K562 (cell line): Measurements from ENCODE around the gene PCDH18. TPM values are rescaled to one million over a fixed set of nuclear protein-coding genes. Genes with fewer than 3 reads are reported as not detected.

ENCODE experiments used
- ATAC-seq: fragments of 200-7000 bp; cut with Tn5 transposase; 3 replicates; pipeline ENCODE4 v1.9.1; 2020; ENCODE audit warnings: moderate library complexity
- BruUV-seq: library from RNA; stranded (reverse); fragments of 400-500 nt; replicated peaks from 2 replicates; lab custom pipeline; 2021; lab: Mats Ljungman, UMichigan
- CTCF ChIA-PET: fragments of 300-600 bp; formaldehyde crosslinking; extraction: SDS; loops from one replicate; lab custom pipeline; 2021; ENCODE audit warnings: low intra/inter-chr PET ratio; lab: Yijun Ruan, JAX
- POLR2A ChIA-PET: fragments of 300-600, 350-650 bp; sonication (Branson Sonifier 250); formaldehyde crosslinking; extraction: SDS; loops from one replicate; lab custom pipeline; 2021; ENCODE audit warnings: antibody characterized with exemption, inconsistent platforms; lab: Yijun Ruan, JAX
- DNase-seq, 4 experiments: peaks; one replicate each; pipeline versions ENCODE4 v3.0.0 to v3.0.0-alpha.2; 2011 to 2018; ENCODE audit warnings: low spot score in 3 of 4, mixed read lengths in 3 of 4; ENCODE audit errors: extremely low read depth in 1 of 4
- FAIRE-seq: peaks from 2 replicates; lab custom pipeline; 2011; peaks lifted over from hg19 to GRCh38; lab: Jason Lieb, UNC
- H2AFZ ChIP-seq: 2 replicates; pipeline ENCODE4 v1.6.0; 2011; ENCODE audit warnings: low read depth, low read length, control low read depth, inconsistent platforms
- H3K27ac ChIP-seq: fragments of 200-600 bp; 3 replicates; pipeline ENCODE4 v1.8.0; 2011; ENCODE audit warnings: low read depth, mild to moderate bottlenecking, control low read depth, inconsistent platforms, low read length, moderate library complexity, mixed read lengths; ENCODE audit errors: extremely low read depth
- H3K27me3 ChIP-seq, 2 experiments: fragments of 300-600 bp in 1 of 2; 2 replicates in 1 of 2; 3 replicates in 1 of 2; pipeline versions ENCODE4 v1.6.0 to v1.8.0; 2011; ENCODE audit warnings: inconsistent platforms in 2 of 2, low read length in 2 of 2, mild to moderate bottlenecking in 1 of 2, mixed read lengths in 1 of 2, moderate library complexity in 1 of 2; ENCODE audit not compliant: control insufficient read depth in 2 of 2, insufficient read depth in 2 of 2
- H3K36me3 ChIP-seq: fragments of 300-600 bp; 3 replicates; pipeline ENCODE4 v1.8.0; 2011; ENCODE audit warnings: mild to moderate bottlenecking, low read length, inconsistent platforms; ENCODE audit not compliant: control insufficient read depth, insufficient read depth
- H3K4me1 ChIP-seq, 2 experiments: fragments of 200-600 bp in 1 of 2; replicated peaks in 1 of 2; 2 replicates in 1 of 2; 3 replicates in 1 of 2; pipeline versions ENCODE4 v1.5.1 to v1.8.0; 2011; ENCODE audit warnings: inconsistent platforms in 2 of 2, low read length in 2 of 2, mild to moderate bottlenecking in 1 of 2, mixed read lengths in 1 of 2, moderate library complexity in 1 of 2; ENCODE audit not compliant: control insufficient read depth in 2 of 2, insufficient read depth in 2 of 2
- H3K4me2 ChIP-seq: 2 replicates; pipeline ENCODE4 v1.6.1; 2011; ENCODE audit warnings: low read length, control low read depth, inconsistent platforms, mixed read lengths; ENCODE audit not compliant: insufficient read depth
- H3K4me3 ChIP-seq: fragments of 200-600 bp; sonication (generic), shearing (Covaris generic); 2 replicates; pipeline ENCODE4 v1.5.1; 2016; ENCODE audit warnings: control low read depth, inconsistent platforms
- H3K79me2 ChIP-seq: fragments of 200-600 bp; 3 replicates; pipeline ENCODE4 v1.8.0; 2011; ENCODE audit warnings: low read length, inconsistent platforms; ENCODE audit not compliant: control insufficient read depth, insufficient read depth
- H3K9ac ChIP-seq, 2 experiments: 2 replicates each; pipeline versions ENCODE4 v1.6.0 to v1.6.1; 2011; ENCODE audit warnings: low read depth in 2 of 2, low read length in 2 of 2, control low read depth in 1 of 2, inconsistent platforms in 1 of 2, mild to moderate bottlenecking in 1 of 2, mixed read lengths in 1 of 2; ENCODE audit not compliant: insufficient read depth in 1 of 2
- H3K9me1 ChIP-seq: one replicate; pipeline ENCODE4 v1.6.0; 2011; ENCODE audit warnings: inconsistent platforms, mild to moderate bottlenecking, low read length, moderate library complexity; ENCODE audit not compliant: control insufficient read depth, insufficient read depth
- H3K9me3 ChIP-seq: replicated peaks from 2 replicates; pipeline ENCODE4 v1.5.1; 2011; ENCODE audit warnings: low read depth, low read length, inconsistent platforms; ENCODE audit not compliant: control insufficient read depth, insufficient read depth
- H4K20me1 ChIP-seq: replicated peaks from 2 replicates; pipeline ENCODE4 v1.6.1; 2011; ENCODE audit warnings: low read length, inconsistent platforms, mixed read lengths; ENCODE audit not compliant: control insufficient read depth, insufficient read depth
- ADNP ChIP-seq: fragments of 200-800 bp; sonication (Bioruptor generic); IDR thresholded peaks from 2 replicates; pipeline ENCODE4 v1.6.1; 2016; ENCODE audit warnings: missing genetic modification characterization, missing compliant biosample characterization
- ILK ChIP-seq: fragments of 450-650 bp; IDR thresholded peaks from 2 replicates; pipeline ENCODE4 v1.6.1; 2016; ENCODE audit warnings: missing genetic modification characterization, low read depth, mild to moderate bottlenecking, missing compliant biosample characterization, moderate library complexity, borderline replicate concordance
- MAFF ChIP-seq: IDR thresholded peaks from 2 replicates; pipeline ENCODE4 v1.6.1; 2012; ENCODE audit warnings: low read length, improper control_type of control experiment
- MBD2 ChIP-seq: sonication (generic); IDR thresholded peaks from 2 replicates; pipeline ENCODE4 v1.6.1; 2016; ENCODE audit warnings: low read depth, borderline replicate concordance
- NCOA1 ChIP-seq: fragments of 450-650 bp; IDR thresholded peaks from 2 replicates; pipeline ENCODE4 v1.6.1; 2016; ENCODE audit warnings: low read depth
- POLR2G ChIP-seq: fragments of 200-400 bp; formaldehyde crosslinking; IDR thresholded peaks from 2 replicates; pipeline ENCODE4 v1.6.1; 2017; ENCODE audit warnings: low read depth, mild to moderate bottlenecking, antibody characterized with exemption, low read length, moderate library complexity
- PPARD ChIP-seq: fragments of 250-450 bp; sonication (Bioruptor Pico); IDR thresholded peaks from 2 replicates; pipeline ENCODE4 v1.8.0; 2022; ENCODE audit warnings: inconsistent platforms, mild to moderate bottlenecking, moderate library complexity
- SNRNP70 ChIP-seq: fragments of 200-400 bp; formaldehyde crosslinking; optimal IDR thresholded peaks from 2 replicates; pipeline ENCODE3; 2017; ENCODE audit warnings: low read depth, low read length
- TBL1XR1 ChIP-seq, 2 experiments: IDR thresholded peaks; 2 replicates each; pipeline ENCODE4 v1.6.1; 2012; ENCODE audit warnings: improper control_type of control experiment in 2 of 2, low read length in 2 of 2, mild to moderate bottlenecking in 1 of 2
- ZNF146 ChIP-seq: IDR thresholded peaks from one replicate; pipeline ENCODE4 v1.6.1; 2018; ENCODE audit warnings: missing compliant biosample characterization; ENCODE audit not compliant: unreplicated experiment
- WGBS: fragments of 100-300 bp; shearing (Covaris generic); methylation state at CpG from one replicate; pipeline ENCODE4 v1.1.6; 2016; ENCODE audit warnings: low coverage, mixed read lengths; ENCODE audit not compliant: insufficient coverage; ENCODE audit errors: missing lambda C conversion rate; 5-methylcytosine and 5-hydroxymethylcytosine counted together
- in situ Hi-C: fragments of 300-500 bp; cut with MboI; formaldehyde crosslinking; loops from 4 replicates; pipeline ENCODE4 v1.15.0; 2018; ENCODE audit warnings: inconsistent platforms, mixed read lengths
- intact Hi-C: fragments of 100-400 bp; cut with micrococcal nuclease; formaldehyde crosslinking; loops from 2 replicates; pipeline ENCODE4 v1.14.2; 2022
- polyA plus RNA-seq, 8 experiments: library from polyadenylated mRNA; depleted of rRNA in 4 of 8; stranded (reverse) in 5 of 8; unstranded in 3 of 8; fragments of >200 nt; fragmentation: Nextera tagmentation in 2 of 8; fragmentation: Illumina TruSeq in 1 of 8; extraction: Ambion mirVana in 2 of 8; extraction: Trizol in 1 of 8; gene quantifications; 2 replicates each; pipeline versions ENCODE4 v1.2.1 to v1.2.3, GENCODE V29; 2011 to 2014; ENCODE audit warnings: inconsistent platforms in 1 of 8, missing spikeins in 1 of 8
- total RNA-seq, 7 experiments: library from RNA; depleted of rRNA in 6 of 7; stranded (reverse); fragments of >200 nt in 6 of 7; fragmentation: Illumina TruSeq in 2 of 7; extraction: Trizol in 2 of 7; gene quantifications; 2 replicates each; pipeline versions ENCODE4 v1.2.1 to v1.2.3, GENCODE V29; 2011 to 2021; ENCODE audit warnings: low replicate concordance in 1 of 7
- TF ChIP-seq, protein P1 (sequence below): fragments of 450-650 bp; IDR thresholded peaks from 2 replicates; pipeline ENCODE4 v1.6.1; 2016; ENCODE audit warnings: borderline replicate concordance
- TF ChIP-seq, protein P2 (sequence below), 2 experiments: fragments of 450-650 bp in 1 of 2; sonication (generic) in 1 of 2; formaldehyde crosslinking in 1 of 2; IDR thresholded peaks in 1 of 2; conservative IDR thresholded peaks in 1 of 2; 2 replicates each; pipeline versions ENCODE4 v1.6.1 to v1.8.1; 2016 to 2023; ENCODE audit warnings: mild to moderate bottlenecking in 2 of 2, moderate library complexity in 2 of 2, inconsistent platforms in 1 of 2, missing genetic modification reagents in 1 of 2
- TF ChIP-seq, protein P3 (sequence below): fragments of 450-650 bp; formaldehyde crosslinking; IDR thresholded peaks from 2 replicates; pipeline ENCODE4 v1.4.0; 2020; ENCODE audit warnings: mild to moderate bottlenecking, mixed read lengths
- TF ChIP-seq, protein P4 (sequence below): fragments of 250-450 bp; sonication (Bioruptor Pico); IDR thresholded peaks from 2 replicates; pipeline ENCODE4 v1.8.0; 2021; ENCODE audit warnings: moderate library complexity, mild to moderate bottlenecking, inconsistent platforms

Gene PCDH18
- total and polyA plus RNA-seq, 9 of the 15 experiments (the other 6 are each of a cell fraction or from before 2014, with no cell fraction given) = 0.04 to 0.09 TPM; not detected in 7

DNA sequence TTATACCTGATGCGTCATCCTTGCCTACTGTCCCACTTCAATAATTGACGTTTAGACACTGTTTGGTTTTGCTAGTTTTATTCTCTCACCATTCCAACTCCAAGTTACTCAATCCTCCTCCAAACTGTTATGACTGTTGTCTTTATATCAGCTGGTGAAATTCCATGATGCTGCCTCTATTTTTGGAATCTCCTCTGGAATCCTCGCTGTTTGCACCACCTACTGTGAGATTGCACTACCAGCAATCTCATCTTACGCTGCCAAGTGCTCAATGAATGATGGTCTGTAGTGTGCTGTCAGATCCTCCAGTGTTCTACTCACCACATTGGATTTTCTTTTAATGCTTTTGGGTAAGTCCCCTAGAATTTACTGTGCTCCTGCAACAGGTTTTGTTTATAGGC, 13.2 kb upstream of the PCDH18 start:
- in situ Hi-C loops = no loop called here

More for the DNA sequence above, 13.2 kb upstream of the PCDH18 start:
- Histone ChIP-seq H3K4me3 (no peak overlapping the region), H3K9me3 (no peaks in the 10 kb centered on the region), H3K4me1 (no peaks in the 10 kb centered on the region), H4K20me1 (no peaks in the 10 kb centered on the region), H3K36me3 (no peaks in the 10 kb centered on the region), H3K27me3 (no peaks in the 10 kb centered on the region), H3K4me2 (no peak overlapping the region), H3K79me2 (no peaks in the 10 kb centered on the region), H3K9me1 (no peaks in the 10 kb centered on the region), H3K9ac (no peak overlapping the region), H3K27ac (no peak overlapping the region), H2AFZ (no peak overlapping the region)
- no peak for FAIRE-seq
- intact Hi-C loops = no loop called here
- 9% methylated on average over 4 of the region's 4 CpGs for WGBS
- POLR2A ChIA-PET = no interaction called here
- ATAC-seq = no peak
- BruUV-seq = no TSS peak
- CTCF ChIA-PET = no interaction called here
- TF ChIP-seq, protein P1, sequence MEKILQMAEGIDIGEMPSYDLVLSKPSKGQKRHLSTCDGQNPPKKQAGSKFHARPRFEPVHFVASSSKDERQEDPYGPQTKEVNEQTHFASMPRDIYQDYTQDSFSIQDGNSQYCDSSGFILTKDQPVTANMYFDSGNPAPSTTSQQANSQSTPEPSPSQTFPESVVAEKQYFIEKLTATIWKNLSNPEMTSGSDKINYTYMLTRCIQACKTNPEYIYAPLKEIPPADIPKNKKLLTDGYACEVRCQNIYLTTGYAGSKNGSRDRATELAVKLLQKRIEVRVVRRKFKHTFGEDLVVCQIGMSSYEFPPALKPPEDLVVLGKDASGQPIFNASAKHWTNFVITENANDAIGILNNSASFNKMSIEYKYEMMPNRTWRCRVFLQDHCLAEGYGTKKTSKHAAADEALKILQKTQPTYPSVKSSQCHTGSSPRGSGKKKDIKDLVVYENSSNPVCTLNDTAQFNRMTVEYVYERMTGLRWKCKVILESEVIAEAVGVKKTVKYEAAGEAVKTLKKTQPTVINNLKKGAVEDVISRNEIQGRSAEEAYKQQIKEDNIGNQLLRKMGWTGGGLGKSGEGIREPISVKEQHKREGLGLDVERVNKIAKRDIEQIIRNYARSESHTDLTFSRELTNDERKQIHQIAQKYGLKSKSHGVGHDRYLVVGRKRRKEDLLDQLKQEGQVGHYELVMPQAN = no peak
- TF ChIP-seq ILK = no peak
- no peak for TF ChIP-seq ADNP (tag)
- no peak for TF ChIP-seq POLR2G
- no peak for TF ChIP-seq MAFF
- no peak for TF ChIP-seq TBL1XR1 (IDR thresholded peaks at IDR 0.05; ENCODE audit: low read length in 2 of 2)
- TF ChIP-seq MBD2 = no peak
- TF ChIP-seq PPARD (CRISPR knock-in tag) = no peak
- TF ChIP-seq NCOA1 = no peak
- TF ChIP-seq, protein P2, sequence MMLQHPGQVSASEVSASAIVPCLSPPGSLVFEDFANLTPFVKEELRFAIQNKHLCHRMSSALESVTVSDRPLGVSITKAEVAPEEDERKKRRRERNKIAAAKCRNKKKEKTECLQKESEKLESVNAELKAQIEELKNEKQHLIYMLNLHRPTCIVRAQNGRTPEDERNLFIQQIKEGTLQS (IDR thresholded peaks at IDR 0.05) = no peak
- TF ChIP-seq, protein P2 (CRISPR knock-in tag; conservative IDR thresholded peaks at IDR 0.05) = no peak
- TF ChIP-seq ZNF146 (CRISPR knock-in tag) = no peak
- TF ChIP-seq SNRNP70 = no peak
- TF ChIP-seq, protein P3, sequence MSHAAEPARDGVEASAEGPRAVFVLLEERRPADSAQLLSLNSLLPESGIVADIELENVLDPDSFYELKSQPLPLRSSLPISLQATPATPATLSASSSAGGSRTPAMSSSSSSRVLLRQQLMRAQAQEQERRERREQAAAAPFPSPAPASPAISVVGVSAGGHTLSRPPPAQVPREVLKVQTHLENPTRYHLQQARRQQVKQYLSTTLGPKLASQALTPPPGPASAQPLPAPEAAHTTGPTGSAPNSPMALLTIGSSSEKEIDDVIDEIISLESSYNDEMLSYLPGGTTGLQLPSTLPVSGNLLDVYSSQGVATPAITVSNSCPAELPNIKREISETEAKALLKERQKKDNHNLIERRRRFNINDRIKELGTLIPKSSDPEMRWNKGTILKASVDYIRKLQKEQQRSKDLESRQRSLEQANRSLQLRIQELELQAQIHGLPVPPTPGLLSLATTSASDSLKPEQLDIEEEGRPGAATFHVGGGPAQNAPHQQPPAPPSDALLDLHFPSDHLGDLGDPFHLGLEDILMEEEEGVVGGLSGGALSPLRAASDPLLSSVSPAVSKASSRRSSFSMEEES (CRISPR knock-in tag) = no peak
- TF ChIP-seq, protein P4, sequence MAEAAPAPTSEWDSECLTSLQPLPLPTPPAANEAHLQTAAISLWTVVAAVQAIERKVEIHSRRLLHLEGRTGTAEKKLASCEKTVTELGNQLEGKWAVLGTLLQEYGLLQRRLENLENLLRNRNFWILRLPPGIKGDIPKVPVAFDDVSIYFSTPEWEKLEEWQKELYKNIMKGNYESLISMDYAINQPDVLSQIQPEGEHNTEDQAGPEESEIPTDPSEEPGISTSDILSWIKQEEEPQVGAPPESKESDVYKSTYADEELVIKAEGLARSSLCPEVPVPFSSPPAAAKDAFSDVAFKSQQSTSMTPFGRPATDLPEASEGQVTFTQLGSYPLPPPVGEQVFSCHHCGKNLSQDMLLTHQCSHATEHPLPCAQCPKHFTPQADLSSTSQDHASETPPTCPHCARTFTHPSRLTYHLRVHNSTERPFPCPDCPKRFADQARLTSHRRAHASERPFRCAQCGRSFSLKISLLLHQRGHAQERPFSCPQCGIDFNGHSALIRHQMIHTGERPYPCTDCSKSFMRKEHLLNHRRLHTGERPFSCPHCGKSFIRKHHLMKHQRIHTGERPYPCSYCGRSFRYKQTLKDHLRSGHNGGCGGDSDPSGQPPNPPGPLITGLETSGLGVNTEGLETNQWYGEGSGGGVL (CRISPR knock-in tag) = no peak
- no peak for DNase-seq
